Measurements from ENCODE around the gene TRMT1.

TRMT1 gene

GRCh38 chr19:13089857-13090507 is 26.6 kb downstream of the TRMT1 start:
- DNase-seq: no peak

- no peak for DNase-seq
Observed at GRCh38 chr19:13089139-13089856, 27.2 kb downstream of the TRMT1 start.

GRCh38 chr19:13087795-13088537 is 28.6 kb downstream of the TRMT1 start:
- DNase-seq: no peak

GRCh38 chr19:13087295-13087694 is 29.2 kb downstream of the TRMT1 start:
- no peak for DNase-seq

GRCh38 chr19:13086341-13086740 is 30.2 kb downstream of the TRMT1 start:
- DNase-seq: no peak

- no peak for DNase-seq
Observed at GRCh38 chr19:13085666-13086065, 30.9 kb downstream of the TRMT1 start.

GRCh38 chr19:13083627-13084026 is 32.9 kb downstream of the TRMT1 start:
- DNase-seq: no peak

GRCh38 chr19:13083008-13083404 is 33.5 kb downstream of the TRMT1 start:
- DNase-seq: no peak

- peak; percentile 87 for DNase-seq
Observed at GRCh38 chr19:13082192-13083007, 34.1 kb downstream of the TRMT1 start.

GRCh38 chr19:13079542-13079986 is 37.0 kb downstream of the TRMT1 start:
- DNase-seq: peak; percentile 95

- peak; percentile 41 for DNase-seq
Observed at GRCh38 chr19:13078897-13079541, 37.5 kb downstream of the TRMT1 start.

- no peak for DNase-seq
Observed at GRCh38 chr19:13078381-13078780, 38.2 kb downstream of the TRMT1 start.

- no peak for DNase-seq
Observed at GRCh38 chr19:13077240-13077639, 39.3 kb downstream of the TRMT1 start.

GRCh38 chr19:13076787-13077186 is 39.8 kb downstream of the TRMT1 start:
- DNase-seq: no peak

- no peak for DNase-seq
Observed at GRCh38 chr19:13076320-13076719, 40.2 kb downstream of the TRMT1 start.

- DNase-seq: no peak
Observed at GRCh38 chr19:13074378-13074777, 42.2 kb downstream of the TRMT1 start.

- DNase-seq: no peak
Observed at GRCh38 chr19:13073263-13073662, 43.3 kb downstream of the TRMT1 start.

GRCh38 chr19:13072188-13072908 is 44.2 kb downstream of the TRMT1 start:
- no peak for DNase-seq

- no peak for DNase-seq
Observed at GRCh38 chr19:13071444-13072187, 44.9 kb downstream of the TRMT1 start.

GRCh38 chr19:13070425-13071140 is 46.0 kb downstream of the TRMT1 start:
- no peak for DNase-seq
